Neural cell (in vitro differentiated cells): ENCODE measurements around the gene OR6N1.

Experiments
- CTCF ChIP-seq: fragments of 450-650 bp; IDR thresholded peaks from 2 replicates; pipeline ENCODE4 v1.5.1; 2014; ENCODE audit warnings: antibody characterized with exemption, mild to moderate bottlenecking, moderate library complexity; ENCODE audit not compliant: poor library complexity, severe bottlenecking
- EZH2 ChIP-seq: fragments of 200-600, 300-800 bp; shearing (Covaris generic), sonication (generic); IDR thresholded peaks from 2 replicates; pipeline ENCODE4 v1.6.1; 2014; ENCODE audit warnings: antibody characterized with exemption, low read length, borderline replicate concordance, mild to moderate bottlenecking; ENCODE audit not compliant: insufficient read depth, poor library complexity, severe bottlenecking
- TAF1 ChIP-seq: IDR thresholded peaks from 2 replicates; pipeline ENCODE4 v1.6.1; 2012; ENCODE audit warnings: low read depth

GRCh38 chr1:158806916-158807536 lies 35.0 kb upstream of the OR6N1 start:
- no peak for TF ChIP-seq TAF1
- TF ChIP-seq EZH2, result no peak
- no peak for TF ChIP-seq CTCF
